Chondrocyte (in vitro differentiated cells): ENCODE measurements around the gene SEMA4D. TPM values are rescaled to one million over a fixed set of nuclear protein-coding genes. Genes with fewer than 3 reads are reported as not detected.

ENCODE experiments used
- DNase-seq: peaks from one replicate; pipeline ENCODE4 v3.0.0; 2021; ENCODE audit warnings: mixed read lengths, low spot score
- H3K27ac Mint-ChIP-seq: one replicate; pipeline ENCODE4 v1.8.0; 2021; ENCODE audit warnings: mild to moderate bottlenecking, moderate library complexity, mixed read lengths; ENCODE audit not compliant: unreplicated experiment
- H3K27me3 Mint-ChIP-seq: 2 replicates; pipeline ENCODE4 v1.8.0; 2021; ENCODE audit warnings: low read depth, mixed read lengths
- H3K36me3 Mint-ChIP-seq: 2 replicates; pipeline ENCODE4 v1.8.0; 2021; ENCODE audit warnings: low read depth, mixed read lengths
- H3K4me1 Mint-ChIP-seq: 2 replicates; pipeline ENCODE4 v1.8.0; 2021; ENCODE audit warnings: low read depth, mild to moderate bottlenecking, mixed read lengths
- H3K4me3 Mint-ChIP-seq: one replicate; pipeline ENCODE4 v1.8.0; 2021; ENCODE audit warnings: mild to moderate bottlenecking, moderate library complexity, mixed read lengths; ENCODE audit not compliant: unreplicated experiment
- H3K9me3 Mint-ChIP-seq: 2 replicates; pipeline ENCODE4 v1.8.0; 2021; ENCODE audit warnings: low read depth, mixed read lengths
- CTCF ChIP-seq: fragments of 200-600 bp; sonication (generic); IDR thresholded peaks from 2 replicates; pipeline ENCODE4 v1.5.0; 2021; ENCODE audit warnings: antibody characterized with exemption, mild to moderate bottlenecking, moderate library complexity
- total RNA-seq: library from RNA; stranded (reverse); gene quantifications from 3 replicates; pipeline ENCODE4 v1.2.1, GENCODE V29; 2021

The SEMA4D gene
- total RNA-seq, 1 donor from 2014 or later = 3.8 TPM

- no peak overlapping the region for H3K27ac Mint-ChIP-seq
These were observed 117.2 kb downstream of the SEMA4D start for GRCh38 chr9:89380437-89381307.

GRCh38 chr9:89379508-89380115, 118.3 kb downstream of the SEMA4D start:
- no peak for TF ChIP-seq CTCF
- H3K4me1 Mint-ChIP-seq = peaks cover 4% of the 10 kb centered on the region
- H3K36me3 Mint-ChIP-seq = peaks cover 6% of the 10 kb centered on the region
- H3K4me3 Mint-ChIP-seq = no peak overlapping the region
- no peaks in the 10 kb centered on the region for H3K27me3 Mint-ChIP-seq
- H3K9me3 Mint-ChIP-seq = no peaks in the 10 kb centered on the region
- no peak for DNase-seq
- H3K27ac Mint-ChIP-seq = no peak overlapping the region

More at GRCh38 chr9:89380437-89381307, 117.2 kb downstream of the SEMA4D start:
- Mint-ChIP-seq H3K4me1 (peaks cover 4% of the 10 kb centered on the region), H3K36me3 (peaks cover 6% of the 10 kb centered on the region), H3K4me3 (no peak overlapping the region), H3K9me3 (no peaks in the 10 kb centered on the region), H3K27me3 (no peaks in the 10 kb centered on the region)
- no peak for DNase-seq
- no peak for TF ChIP-seq CTCF

- H3K4me1 Mint-ChIP-seq = peaks cover 9% of the 10 kb centered on the region
- H3K36me3 Mint-ChIP-seq = peaks cover 6% of the 10 kb centered on the region
- H3K27me3 Mint-ChIP-seq = no peaks in the 10 kb centered on the region
- no peak for DNase-seq
- H3K27ac Mint-ChIP-seq = no peak overlapping the region
- no peak overlapping the region for H3K4me3 Mint-ChIP-seq
- TF ChIP-seq CTCF = no peak
- H3K9me3 Mint-ChIP-seq = no peaks in the 10 kb centered on the region
These were observed 118.9 kb downstream of the SEMA4D start for GRCh38 chr9:89379031-89379430.

GRCh38 chr9:89378541-89378940, 119.4 kb downstream of the SEMA4D start:
- H3K4me3 Mint-ChIP-seq = no peak overlapping the region
- peaks cover 6% of the 10 kb centered on the region for H3K36me3 Mint-ChIP-seq
- no peaks in the 10 kb centered on the region for H3K27me3 Mint-ChIP-seq
- peaks cover 10% of the 10 kb centered on the region for H3K4me1 Mint-ChIP-seq
- H3K27ac Mint-ChIP-seq = no peak overlapping the region
- no peak for TF ChIP-seq CTCF
- DNase-seq = no peak
- H3K9me3 Mint-ChIP-seq = no peaks in the 10 kb centered on the region

GRCh38 chr9:89377411-89377810, 120.5 kb downstream of the SEMA4D start:
- peaks cover 6% of the 10 kb centered on the region for H3K36me3 Mint-ChIP-seq
- no peaks in the 10 kb centered on the region for H3K9me3 Mint-ChIP-seq
- no peak for DNase-seq
- peaks cover 10% of the 10 kb centered on the region for H3K4me1 Mint-ChIP-seq
- TF ChIP-seq CTCF = no peak
- H3K4me3 Mint-ChIP-seq = no peak overlapping the region
- no peak overlapping the region for H3K27ac Mint-ChIP-seq
- no peaks in the 10 kb centered on the region for H3K27me3 Mint-ChIP-seq
